Panc1 (cell line): ENCODE results near the gene DSCAML1.

Experiments
- CTCF ChIP-seq: fragments of 450-650 bp; IDR thresholded peaks from 2 replicates; pipeline ENCODE4 v1.5.1; 2017; ENCODE audit warnings: mild to moderate bottlenecking
- TCF7L2 ChIP-seq: IDR thresholded peaks from 2 replicates; pipeline ENCODE4 v1.6.1; 2011; ENCODE audit warnings: mild to moderate bottlenecking, low read depth, low read length, inconsistent platforms

DNA sequence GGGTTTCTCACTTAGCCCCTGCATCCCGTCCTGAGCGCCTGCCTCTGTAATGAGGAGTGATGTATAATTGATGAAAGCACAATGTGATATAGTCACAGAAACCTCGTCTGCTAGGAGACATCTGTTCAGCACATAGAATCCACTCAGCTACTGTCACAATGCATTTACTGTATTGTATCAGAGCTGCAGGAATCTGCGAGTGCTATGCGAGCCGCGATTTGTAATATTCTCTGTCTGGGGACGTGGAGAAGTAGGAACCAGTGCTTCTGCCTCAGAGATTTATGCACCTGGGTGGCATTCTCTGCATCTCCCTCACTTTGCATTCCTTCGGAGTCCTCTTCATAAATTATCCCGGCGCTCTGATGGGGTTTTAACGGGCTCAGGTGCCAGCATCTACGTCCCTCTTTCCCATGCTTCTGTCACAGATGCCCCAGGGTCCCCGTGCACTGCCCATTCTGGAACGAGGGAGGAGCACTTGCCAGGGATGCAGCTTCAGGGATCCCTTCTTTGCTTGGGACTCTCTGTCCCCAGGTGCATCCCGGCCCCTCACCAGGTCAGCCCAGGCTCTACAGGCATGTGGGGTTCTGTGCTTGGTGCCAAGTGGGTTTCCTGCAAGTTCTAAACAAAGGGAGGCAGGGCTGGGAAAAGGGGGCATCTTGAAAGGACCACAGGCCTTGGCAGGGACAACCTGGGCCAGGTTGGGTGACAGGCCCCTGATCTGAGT lies 205.5 kb downstream of the DSCAML1 start:
- no peak for TF ChIP-seq CTCF
- no peak for TF ChIP-seq TCF7L2
